GM21360 (cell line): Measurements from ENCODE around the gene HIPK3.
"Not testable (repeated sequence)": the region's sequence is repeated elsewhere in the genome, so short reads cannot be mapped to it uniquely, and the experiment has no call there.

Experiments used
- ATAC-seq: cut with Tn5 transposase; IDR thresholded peaks from one replicate; pipeline ENCODE4 v1.9.1; 2021; ENCODE audit warnings: mild to moderate bottlenecking, moderate library complexity; ENCODE audit not compliant: unreplicated experiment

Gene HIPK3

GRCh38 chr11:33296695-33297094, 39.5 kb downstream of the HIPK3 start:
- no peak for ATAC-seq

- no peak for ATAC-seq
These were observed 46.4 kb downstream of the HIPK3 start for GRCh38 chr11:33303541-33303940.

GRCh38 chr11:33306821-33307220, 49.6 kb downstream of the HIPK3 start:
- not testable (repeated sequence) for ATAC-seq

- no peak for ATAC-seq
These were observed 50.8 kb downstream of the HIPK3 start for GRCh38 chr11:33307984-33308383.

GRCh38 chr11:33309118-33309517, 51.9 kb downstream of the HIPK3 start:
- ATAC-seq: no peak

GRCh38 chr11:33310720-33311500, 53.7 kb downstream of the HIPK3 start:
- ATAC-seq: no peak

GRCh38 chr11:33311680-33312079, 54.5 kb downstream of the HIPK3 start:
- no peak for ATAC-seq

GRCh38 chr11:33315822-33316221, 58.6 kb downstream of the HIPK3 start:
- no peak for ATAC-seq

GRCh38 chr11:33317662-33318061, 60.5 kb downstream of the HIPK3 start:
- ATAC-seq: no peak

- no peak for ATAC-seq
These were observed 63.0 kb downstream of the HIPK3 start for GRCh38 chr11:33320016-33320813.

GRCh38 chr11:33320814-33321330, 63.7 kb downstream of the HIPK3 start:
- no peak for ATAC-seq

GRCh38 chr11:33321422-33321821, 64.2 kb downstream of the HIPK3 start:
- ATAC-seq: no peak

- ATAC-seq: no peak
These were observed 66.2 kb downstream of the HIPK3 start for GRCh38 chr11:33323421-33323820.

GRCh38 chr11:33324302-33324985, 67.3 kb downstream of the HIPK3 start:
- ATAC-seq: peak; percentile 48

GRCh38 chr11:33325451-33325850, 68.3 kb downstream of the HIPK3 start:
- ATAC-seq: no peak

- peak; percentile 50 for ATAC-seq
These were observed 72.6 kb downstream of the HIPK3 start for GRCh38 chr11:33329705-33330329.

GRCh38 chr11:33333816-33334215, 76.6 kb downstream of the HIPK3 start:
- ATAC-seq: no peak

- ATAC-seq: no peak
These were observed 77.4 kb downstream of the HIPK3 start for GRCh38 chr11:33334627-33335026.

- no peak for ATAC-seq
These were observed 82.1 kb downstream of the HIPK3 start for GRCh38 chr11:33339247-33339646.

- no peak for ATAC-seq
These were observed 87.4 kb downstream of the HIPK3 start for GRCh38 chr11:33344611-33345010.
